ENCODE results near the gene PRMT2.

DNA sequence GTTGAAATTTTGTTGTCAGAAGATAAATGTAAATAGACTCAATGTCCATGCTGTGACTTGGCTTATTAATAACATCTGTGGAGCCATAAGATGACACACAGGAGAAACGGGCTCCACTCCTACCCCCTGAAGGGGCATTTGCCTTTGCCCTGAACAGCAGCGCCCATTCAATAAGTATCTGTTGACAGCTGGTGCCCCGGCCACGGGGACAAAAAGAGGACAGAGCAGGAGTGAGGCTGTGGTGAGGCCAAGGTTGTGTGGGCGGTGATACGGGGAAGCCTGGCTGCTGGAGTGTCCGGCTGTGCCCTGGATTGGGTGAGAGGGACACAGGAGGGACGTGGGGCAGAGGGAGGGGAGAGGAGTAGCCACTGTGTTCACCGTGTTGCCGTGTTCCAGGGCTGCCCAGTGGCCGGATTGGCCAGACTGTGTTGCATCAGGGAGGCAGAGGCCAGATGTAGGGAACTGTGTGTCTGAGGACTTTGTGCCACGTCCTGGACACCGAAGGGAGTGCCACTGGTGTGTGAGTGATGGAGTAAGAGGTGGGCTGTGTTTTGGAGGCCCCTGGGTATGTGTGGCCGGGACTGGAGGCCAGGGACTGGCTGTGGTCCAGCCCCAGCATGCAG, 15.1 kb downstream of the PRMT2 start:
- TF ChIP-seq HDGF (IDR thresholded peaks at IDR 0.05; ENCODE audit: borderline replicate concordance) (no peak), SP1 (IDR thresholded peaks at IDR 0.05) (no peak), ELF4 (IDR thresholded peaks at IDR 0.05) (no peak), NFRKB (IDR thresholded peaks at IDR 0.05) (no peak), FOXM1 (IDR thresholded peaks at IDR 0.05; ENCODE audit: borderline replicate concordance) (no peak), L3MBTL2 (conservative IDR thresholded peaks at IDR 0.05) (no peak), FOXK2 (IDR thresholded peaks at IDR 0.05) (no peak)

Data from HEK293T (cell line).